ELF-1 (cell line): ENCODE data around the gene KAT2A.

Experiments
- DNase-seq: peaks from one replicate; pipeline ENCODE4 v3.0.0-alpha.2; 2016; ENCODE audit warnings: low read depth, low spot score

The KAT2A gene

DNA sequence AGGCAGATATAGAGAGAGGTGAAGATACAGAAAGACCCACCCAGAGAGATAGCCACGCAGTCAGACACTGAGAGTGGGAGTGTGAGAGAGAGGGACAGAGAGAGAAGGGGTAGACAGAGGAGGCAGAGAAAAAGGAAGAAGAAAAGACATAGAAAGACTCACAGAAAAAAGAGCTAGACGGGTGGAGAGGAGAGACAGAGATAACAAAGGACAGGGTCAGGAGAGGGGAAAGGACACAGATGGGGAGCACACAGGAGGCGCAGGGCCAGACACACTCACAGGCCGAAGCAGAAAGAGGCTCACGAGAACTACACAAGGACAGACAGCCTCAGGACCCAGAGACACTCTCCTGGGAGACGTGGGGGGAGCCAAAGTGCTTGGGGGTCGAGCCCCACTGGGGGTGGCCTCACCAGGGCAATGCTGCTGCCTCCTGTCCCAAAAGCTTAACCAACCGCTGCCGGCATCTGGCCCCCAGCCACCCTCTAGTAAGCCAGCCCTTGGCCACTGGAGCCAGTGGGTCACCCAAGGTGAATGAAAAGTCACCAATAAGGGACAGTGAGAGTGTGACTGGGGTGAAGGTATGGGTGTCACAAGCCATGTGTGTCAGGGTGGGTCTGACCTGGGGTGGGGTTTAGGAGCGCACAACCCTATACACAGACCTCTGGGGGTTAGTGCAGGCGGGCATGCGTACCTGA, 26.6 kb downstream of the KAT2A start:
- DNase-seq: no peak

DNA sequence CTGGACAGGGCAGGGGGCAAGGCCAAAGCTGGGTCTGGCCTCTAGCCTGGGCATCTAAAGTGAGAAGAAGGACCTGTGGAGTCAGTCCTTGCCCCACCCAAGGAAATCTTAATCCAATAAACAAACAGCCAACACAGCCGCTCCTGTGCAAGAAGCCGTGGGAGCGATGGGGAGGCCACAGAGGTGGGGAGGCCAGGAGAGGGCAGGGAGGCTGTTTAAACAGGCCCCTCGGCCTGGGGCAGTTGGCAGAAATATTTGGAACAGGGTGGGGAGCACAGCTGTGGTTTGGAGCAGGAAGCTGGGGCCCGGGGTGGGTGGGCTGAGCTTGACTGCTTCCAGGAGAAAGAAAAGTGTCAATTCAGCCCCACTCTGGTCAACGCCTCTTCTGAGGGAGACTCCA, 28.2 kb downstream of the KAT2A start:
- DNase-seq: no peak

DNA sequence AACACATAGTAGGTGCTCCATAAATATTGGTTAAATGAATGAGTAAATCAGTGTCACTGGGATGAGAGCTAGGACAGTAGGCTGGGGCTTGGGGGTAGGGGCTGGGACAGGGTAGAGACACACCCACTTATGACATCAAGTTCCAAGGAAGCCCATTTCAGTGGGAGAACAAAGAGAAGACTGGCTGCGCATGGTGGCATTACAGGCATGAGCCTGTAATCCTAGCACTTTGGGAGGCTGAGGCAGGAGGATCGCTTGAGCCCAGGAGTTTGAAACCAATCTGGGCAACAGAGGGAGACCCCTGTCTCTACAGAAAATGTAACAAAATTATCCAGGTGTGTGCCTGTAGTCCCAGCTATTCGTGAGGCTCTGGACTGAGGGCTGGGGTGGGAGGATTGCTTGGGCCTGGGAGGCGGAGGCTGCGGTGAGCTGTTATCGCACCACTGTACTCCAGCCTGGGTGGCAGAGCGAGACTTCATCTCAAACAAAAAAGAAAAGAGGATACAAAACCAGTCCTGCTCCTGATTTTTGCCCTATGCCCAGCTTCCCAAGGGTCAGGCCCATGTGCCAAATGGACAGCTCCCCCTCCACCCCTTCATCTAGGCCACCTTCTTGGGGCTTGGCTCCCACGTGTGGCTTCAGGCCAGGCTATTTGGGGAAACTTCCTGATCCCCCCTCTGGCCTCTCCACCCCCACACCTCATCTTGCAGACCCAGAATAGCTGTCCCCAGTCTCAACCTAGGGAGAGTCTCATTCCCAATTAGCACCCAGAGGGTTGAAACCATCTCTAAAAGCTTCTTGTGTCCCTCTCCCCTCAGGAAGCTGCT, 30.0 kb downstream of the KAT2A start:
- DNase-seq: no peak

DNA sequence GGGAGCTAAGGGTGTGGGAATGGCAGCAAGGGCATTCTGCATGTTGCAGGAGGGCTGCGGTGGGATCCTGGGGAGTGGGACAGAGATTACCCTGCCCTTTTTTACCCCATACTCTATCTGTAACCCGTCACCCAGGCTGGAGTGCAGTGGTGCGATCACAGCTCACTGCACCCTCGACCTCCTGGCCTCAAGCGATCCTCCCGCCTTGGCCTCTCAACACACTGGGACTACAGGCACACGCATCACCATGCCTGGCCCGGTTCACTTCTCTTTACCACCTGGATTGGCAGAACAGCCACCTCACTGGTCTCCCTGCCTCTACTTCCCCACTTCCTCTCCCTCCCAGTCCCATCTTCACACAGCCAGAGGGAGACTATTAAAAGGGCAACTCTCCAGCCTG, 32.4 kb downstream of the KAT2A start:
- DNase-seq: no peak

DNA sequence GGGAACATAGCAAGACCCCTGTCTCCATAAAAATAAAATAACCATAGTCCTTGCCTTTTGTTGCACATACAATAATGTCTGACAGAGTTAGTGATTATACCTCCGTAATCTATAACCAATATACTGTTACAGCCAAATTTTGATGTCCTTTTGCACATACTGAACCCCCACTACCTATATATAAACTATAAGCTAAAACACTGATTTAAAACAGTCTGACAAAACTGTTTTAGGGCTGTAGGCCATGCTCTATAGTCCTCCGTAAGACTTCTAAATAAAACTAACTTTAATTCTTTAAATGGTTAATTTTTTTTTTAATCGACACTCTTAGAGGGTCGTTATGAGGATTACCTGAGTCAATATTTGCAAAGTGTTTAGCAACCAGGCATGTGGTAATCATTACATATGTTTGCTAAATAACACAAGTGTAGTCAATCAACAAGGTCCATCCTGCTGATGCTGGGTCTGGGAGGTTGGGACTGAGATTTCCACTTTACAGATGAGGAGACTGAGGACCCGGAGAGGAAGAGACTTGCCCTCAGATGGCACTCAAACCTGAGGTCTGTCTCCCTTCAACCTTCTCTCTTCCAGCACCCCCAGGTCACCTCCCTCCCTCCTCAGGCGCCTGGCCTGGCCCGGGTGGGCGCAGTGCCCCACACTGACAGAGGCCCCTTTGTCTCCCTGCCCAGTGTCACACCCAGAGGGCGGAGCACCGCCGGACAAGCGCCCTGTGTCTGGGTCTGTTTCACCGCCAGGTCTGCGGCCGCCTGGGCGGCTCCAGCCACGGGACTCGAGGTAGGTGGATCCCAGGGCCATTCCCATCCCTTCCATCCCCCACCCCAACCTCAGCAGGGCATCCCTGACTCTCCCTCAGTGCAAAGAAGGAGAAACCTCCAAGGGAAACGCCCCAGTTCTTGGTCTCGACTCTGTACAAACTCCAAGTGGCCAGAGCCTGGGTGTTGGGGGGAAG, 33.1 kb downstream of the KAT2A start:
- no peak for DNase-seq

DNA sequence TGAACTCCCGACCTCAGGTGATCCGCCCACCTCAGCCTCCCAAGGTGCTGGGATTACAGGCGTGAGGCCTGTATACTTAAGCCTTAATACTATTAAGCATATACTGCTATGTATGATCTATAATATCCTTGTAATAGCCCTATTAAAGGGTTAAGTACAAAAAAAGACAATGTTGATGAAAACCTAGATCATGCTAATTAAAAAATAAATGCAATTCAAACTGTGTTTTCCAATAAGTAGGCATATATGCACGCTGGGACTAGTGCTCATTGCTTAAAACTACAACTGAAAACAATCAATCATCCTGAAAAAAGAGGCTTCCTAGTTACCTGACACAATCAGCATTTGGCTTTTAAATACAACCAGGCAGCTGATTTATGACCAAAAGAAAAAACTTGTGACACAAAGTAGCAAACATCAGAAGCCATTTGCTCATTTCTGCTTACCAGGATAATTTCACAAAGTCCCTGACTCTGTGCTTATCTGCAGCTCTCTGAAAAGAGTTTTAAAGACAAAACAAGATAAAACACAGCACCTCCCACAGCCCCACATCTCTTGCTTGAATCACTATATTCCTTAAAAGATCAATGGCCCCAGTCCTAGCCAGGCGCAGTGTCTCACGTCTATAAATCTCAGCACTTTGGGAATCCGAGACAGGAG, 34.0 kb downstream of the KAT2A start:
- no peak for DNase-seq

DNA sequence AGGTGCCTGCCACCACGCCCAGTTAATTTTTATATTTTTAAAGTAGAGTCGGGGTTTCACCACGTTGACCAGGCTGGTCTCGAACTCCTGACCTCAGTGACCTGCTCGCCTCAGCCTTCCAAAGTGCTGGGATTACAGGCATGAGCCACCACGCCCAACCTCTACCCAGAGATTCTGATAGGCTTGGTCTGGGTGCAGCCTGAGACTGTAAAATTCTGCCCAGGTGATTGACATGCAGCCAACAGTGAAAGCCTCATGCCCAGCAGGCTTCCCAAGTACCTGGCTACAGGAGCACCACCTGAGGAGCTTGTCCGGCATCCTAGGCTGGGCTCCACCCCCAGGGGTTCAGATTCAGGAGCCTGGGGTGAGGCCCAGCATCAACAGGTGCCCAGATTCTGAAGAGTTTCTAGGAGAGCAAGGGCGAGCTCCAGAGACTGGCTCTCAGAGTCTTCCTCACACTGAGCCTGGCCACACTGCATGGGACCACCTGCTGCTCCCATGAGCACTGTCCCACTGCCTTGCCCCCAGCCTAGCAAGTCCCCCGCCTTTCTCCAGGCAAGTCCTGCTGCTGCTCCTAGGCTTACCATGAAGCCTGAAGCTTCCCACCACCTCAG, 39.5 kb downstream of the KAT2A start:
- DNase-seq: no peak

DNA sequence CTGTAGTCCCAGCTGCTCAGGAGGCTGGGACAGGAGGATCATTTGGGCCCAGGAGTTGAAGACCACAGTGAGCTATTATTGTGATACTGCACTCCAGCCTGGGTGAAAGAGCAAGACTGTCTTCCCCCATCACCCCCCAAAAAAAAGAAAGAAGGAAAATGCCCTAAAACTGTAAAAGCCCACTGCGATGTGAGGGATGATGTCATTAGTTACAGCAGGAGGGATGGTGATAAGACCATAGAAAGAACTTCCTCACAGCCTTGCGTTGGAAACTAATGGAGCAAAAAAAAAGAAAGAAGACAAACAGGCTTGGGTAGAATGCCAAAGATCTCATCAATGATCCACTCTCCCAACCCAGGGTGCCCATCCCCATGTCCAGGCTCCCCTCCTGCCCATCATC, 41.6 kb downstream of the KAT2A start:
- no peak for DNase-seq

DNA sequence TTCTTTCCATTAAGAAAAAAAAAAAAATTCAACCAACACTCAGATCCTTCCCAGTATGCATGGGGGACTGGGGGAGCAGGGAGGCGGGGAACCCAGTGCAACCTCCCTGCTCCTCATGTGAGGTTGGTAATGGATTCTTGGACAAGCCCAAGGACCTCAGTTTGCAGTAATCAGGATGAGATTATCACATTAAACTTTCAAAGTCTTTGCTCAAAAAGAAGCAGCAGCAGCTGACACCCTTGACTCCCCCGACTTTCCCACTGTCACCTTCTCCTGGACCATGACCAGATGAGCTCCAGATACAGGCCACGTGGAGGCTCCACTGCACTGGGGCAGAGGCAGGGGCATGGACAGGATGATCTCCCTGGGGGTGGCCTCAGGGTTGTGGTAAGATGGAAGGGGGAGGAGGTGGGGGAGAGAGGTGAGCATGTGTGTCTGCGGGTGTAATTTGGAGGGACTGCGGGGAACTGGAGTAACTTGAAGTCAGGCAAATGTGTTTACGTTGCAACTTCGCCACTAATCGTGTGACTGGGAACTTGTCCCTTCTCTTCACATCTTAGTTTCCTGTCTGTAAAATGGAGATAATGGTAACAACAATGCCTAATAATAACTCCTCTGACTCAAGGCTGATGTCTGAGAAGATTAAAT, 42.6 kb downstream of the KAT2A start:
- DNase-seq: no peak

DNA sequence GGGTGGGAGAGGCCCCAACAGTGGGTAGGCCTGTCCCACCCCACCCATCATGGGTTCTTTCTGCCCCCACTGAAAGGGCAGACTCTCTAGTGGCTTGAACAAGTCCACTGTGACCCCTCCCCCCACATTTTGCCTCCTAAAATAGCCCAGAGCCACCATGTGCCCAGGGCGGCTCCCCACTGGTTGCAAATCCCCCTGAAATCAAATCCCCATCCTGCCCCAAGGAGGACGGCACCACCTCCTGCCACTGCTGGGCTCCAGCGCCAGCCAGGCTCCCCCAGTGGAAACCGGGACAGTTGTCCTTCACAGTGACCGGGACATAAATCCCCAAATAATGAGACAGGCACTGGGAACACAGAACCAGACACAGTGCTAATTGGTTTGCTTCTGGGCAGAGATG, 43.4 kb downstream of the KAT2A start:
- DNase-seq: no peak

DNA sequence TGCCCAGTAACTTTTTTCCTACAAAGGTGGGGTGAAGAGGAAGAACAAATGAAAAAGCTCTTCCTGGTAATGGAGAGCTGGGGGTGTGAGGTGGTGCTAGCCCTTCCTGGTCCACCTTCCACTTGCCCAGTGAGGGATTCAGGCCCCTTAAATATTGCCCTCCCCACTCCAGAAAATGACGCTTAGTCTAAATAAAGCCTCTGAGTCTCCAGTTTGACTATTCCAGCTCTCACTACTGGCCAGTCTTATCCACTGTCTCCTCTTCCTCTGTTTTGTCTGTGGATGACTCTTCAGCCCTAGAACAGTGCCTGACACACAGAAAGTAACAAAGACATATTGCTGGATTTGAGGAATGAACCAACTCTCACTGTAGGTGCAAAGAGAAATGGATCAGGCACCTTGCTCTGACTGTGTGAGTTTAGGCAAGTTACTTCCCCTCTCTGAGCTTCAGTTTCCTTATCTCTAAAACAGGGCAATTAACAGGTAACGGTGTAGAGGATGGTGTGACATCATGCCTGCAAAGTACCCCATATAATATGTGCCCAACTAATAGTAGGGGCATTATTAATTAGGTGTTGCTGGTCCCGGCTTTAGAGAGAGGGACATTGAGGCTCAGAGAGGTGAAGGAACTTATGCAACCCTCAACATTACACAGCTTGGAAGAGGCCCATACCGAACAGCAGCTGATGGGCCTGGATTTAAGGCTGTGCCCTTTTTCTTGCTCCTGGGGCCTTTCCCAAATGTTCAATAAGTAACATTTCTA, 44.2 kb downstream of the KAT2A start:
- no peak for DNase-seq

DNA sequence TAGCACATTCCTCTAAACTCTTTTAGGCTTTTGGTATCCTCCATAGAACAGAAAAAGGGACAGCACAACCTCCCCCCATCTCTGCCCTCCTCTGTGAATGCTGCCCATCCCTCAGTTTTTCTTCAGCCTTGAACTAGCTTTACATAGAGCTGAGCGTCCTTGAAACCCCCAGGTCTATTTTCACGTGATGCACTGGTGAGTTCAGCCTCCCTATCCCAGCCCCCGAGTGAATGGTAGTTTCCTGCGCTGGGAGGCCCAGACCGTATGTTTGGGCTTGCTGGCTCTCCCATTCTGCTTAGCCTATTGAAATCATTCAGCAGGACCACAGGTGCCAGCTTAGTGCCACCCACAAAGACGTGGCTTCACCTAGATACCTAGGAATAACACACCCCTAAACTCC, 45.4 kb downstream of the KAT2A start:
- DNase-seq: no peak

DNA sequence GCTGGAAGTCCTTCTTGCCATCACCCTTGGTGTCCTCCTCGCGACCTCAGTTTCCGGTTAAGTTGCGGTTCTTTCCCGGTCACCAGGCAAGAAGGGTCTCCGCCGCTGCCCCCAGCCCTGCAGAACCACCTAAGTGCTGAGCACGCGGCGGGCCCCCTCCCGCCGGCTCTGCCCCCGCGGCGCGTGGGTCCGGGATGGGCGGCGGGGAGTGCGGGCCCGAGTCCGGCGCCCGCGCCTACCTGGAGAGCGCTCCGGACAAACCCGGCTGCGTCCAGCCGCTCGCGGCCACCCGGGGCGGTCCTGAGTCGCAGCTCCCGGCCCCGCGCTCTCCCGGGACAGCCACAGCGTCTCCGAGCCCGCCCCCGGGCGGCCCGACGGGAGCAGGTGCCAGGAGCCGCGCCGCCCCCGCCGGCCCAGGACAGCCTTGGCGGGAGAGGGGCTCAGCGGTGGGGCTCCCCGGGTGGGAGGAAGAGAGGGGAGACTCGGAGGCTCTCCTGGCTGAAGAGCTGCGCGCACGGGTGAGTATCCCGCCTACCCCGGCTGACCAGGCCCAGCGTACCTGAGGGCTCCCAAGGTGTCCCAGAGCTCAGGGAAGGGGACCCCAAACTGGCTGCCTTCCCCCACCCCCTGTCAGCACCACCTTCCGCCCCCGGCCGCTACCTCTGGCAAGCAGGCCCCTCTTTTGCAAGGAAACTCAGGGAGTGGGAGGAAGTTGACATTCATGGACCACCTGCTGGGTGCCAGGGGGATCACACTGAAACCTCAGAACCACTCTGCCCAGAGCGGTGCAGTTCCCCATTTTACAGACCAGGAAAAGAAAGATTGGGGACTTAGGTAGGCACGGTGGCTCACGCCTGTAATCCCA, 48.6 kb downstream of the KAT2A start:
- peak; percentile 44 for DNase-seq

DNA sequence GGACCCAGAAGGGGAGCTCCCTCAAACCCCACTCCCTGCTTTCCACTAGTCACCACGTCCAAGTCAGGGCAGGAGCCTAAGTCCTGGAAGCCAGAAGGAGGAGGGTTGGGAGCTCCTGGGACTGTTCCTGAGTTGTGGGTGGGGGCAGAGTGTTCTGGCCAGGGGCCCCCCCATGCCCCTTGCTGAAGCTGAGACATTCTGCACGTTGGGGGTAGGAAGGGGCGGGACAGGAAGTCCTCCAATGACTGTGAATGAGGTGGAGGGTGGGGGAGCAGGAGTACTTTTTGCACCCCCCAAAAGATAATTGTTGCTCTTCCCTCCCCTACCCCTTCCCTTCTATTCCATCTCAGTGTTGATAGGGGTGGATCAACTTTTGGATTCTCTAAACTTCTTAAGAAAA, 49.4 kb downstream of the KAT2A start:
- DNase-seq: no peak

DNA sequence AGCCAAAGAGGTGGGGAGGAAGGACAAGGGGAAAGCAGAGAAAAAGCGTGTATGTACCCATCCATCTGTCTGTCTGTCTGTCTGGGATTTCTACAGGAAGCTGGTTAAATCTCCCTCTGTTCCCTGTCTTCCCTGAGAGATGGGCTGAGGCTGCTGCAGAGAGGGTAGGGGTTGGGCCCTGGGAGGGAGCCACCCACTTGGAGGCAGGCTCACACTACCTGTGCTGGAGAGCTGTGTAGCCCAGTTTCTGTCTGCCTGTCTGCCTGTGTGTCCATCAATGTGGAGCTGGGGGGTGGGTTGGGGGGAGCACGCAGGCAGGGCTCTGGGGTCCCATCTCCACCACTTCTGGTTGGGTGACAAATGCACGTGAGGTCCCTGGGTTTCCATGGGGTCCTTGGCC, 52.2 kb downstream of the KAT2A start:
- DNase-seq: no peak

DNA sequence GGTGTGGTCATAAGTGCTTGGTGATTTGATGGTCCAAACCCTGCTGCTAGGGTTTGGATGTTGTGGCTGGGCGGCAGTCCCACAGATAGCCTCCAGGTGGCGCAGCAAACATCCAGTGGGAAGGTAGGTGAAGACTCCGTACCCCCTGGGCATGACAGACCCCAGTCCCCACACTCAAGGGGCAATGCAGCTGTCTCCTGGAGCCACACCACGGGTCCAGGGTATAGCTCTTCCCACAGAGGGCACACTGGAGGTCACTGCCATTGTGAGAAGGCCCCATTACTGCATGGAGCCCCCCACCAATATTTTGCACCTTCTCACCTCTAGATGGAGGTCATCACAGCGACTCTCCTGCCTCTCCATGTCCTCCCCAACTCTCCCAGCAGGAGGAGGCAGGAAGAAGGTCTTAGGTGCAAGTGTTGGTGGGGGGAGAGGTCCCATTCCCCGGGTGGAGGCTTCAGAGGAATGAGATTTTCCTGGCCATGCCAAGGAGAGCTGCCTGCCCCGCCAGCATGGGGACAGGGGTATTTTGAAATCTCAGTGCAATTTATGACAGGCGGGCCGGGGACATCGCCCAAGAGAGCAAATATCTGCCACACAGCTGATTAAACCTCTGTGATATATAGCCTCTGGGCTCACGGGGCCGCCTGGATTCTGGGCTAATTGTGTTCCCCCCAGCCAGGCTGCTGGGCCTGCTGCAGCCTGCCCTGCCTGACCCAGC, 53.6 kb downstream of the KAT2A start:
- DNase-seq: peak; percentile 91

DNA sequence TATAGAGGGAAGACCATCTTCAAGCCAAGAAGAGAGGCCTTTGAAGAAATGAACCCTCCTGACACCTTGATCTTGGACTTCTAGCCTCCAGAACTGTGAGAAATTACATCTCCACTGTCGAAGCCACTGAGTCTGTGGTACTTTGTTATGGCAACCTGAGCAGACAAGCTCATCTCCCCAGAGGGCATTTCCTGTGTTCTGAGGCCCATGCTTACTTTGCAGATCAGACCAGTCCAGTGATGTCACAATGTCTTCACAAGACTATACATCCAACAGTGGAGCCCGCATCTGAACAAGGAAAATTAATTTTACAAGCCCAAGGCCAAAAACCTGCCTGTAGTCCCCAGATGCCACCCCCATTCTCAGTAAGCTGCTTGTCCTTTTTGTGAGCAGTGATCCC, 56.0 kb downstream of the KAT2A start:
- no peak for DNase-seq
